GF-D8 (cell line): ENCODE data around the gene TXNDC17.
"Not testable (repeated sequence)": the region's sequence is repeated elsewhere in the genome, so short reads cannot be mapped to it uniquely, and the experiment has no call there.

Experiments
- DNase-seq: peaks from one replicate; lab custom pipeline; 2025; lab: John Stamatoyannopoulos, UW

Gene TXNDC17

DNA sequence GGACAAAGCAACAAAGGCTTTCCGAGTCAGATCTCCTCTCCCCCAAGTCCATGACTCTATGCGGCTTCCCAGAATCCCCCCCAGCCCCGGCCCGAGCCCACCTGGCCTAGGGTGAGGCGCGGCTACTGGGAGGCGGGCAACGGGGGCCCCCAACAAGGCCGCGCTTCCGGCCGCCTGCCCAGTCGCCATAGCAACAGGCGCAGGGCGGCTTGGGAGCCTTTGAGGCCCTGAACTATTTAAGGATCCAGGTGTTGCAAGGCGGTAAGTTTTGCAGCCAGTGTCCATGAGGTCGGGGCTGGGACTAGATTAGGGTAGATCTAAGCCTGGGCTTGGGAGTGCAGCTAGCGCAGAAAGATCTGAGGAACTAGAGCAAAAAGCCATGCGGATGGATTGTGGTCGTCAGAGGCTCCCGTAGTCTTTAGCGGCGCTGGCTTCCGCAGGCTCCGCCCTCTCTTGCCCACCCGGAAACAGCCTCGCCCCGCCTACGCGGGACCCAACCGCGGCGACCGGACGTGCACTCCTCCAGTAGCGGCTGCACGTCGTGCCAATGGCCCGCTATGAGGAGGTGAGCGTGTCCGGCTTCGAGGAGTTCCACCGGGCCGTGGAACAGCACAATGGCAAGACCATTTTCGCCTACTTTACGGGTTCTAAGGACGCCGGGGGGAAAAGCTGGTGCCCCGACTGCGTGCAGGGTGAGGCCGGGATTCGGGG lies at the start of gene TXNDC17, which contains the start of gene KIAA0753:
TSS of gene TXNDC17 (plus strand) at position 525 of the 711 bp plus-strand sequence. CDS start at position 548, 23 bp downstream.
TSS of gene KIAA0753 (minus strand) at position 176 of the 711 bp plus-strand sequence. CDS start 5,608 bp downstream, outside the sequence.
- peak; percentile 62 for DNase-seq

DNA sequence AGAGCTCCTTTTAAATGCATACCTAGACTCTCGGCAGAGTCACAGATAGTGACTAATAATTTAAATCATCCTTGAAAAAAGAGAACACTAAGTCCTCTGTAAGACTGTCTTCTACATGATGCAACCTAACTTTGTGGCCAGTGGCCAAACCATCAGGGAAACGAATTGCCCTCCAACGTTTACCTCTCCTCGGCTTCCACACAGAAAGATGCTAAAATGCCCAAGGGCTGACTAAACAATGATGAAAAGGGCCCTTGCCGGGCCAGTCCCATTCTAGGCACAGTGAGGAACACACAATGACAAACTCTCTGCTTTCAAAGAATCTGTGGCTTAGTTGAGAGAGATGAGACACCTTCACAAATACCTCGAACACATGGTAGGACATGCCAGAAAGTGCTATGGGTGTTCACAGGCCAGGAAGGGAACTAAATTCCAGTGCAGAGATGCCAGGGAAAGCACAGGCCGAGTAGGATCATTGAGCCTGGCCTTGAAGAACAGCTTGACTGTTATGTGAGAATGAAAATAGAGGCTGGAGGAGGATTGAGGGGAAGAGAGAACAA lies 49.2 kb upstream of the TXNDC17 start:
- no peak for DNase-seq

GRCh38 chr17:6592173-6592572 lies 48.7 kb upstream of the TXNDC17 start:
- no peak for DNase-seq

- not testable (repeated sequence) for DNase-seq
Observed at GRCh38 chr17:6593371-6593770, 47.5 kb upstream of the TXNDC17 start.

GRCh38 chr17:6596081-6596480 lies 44.8 kb upstream of the TXNDC17 start:
- DNase-seq = no peak

GRCh38 chr17:6596511-6596910 lies 44.3 kb upstream of the TXNDC17 start:
- no peak for DNase-seq

DNA sequence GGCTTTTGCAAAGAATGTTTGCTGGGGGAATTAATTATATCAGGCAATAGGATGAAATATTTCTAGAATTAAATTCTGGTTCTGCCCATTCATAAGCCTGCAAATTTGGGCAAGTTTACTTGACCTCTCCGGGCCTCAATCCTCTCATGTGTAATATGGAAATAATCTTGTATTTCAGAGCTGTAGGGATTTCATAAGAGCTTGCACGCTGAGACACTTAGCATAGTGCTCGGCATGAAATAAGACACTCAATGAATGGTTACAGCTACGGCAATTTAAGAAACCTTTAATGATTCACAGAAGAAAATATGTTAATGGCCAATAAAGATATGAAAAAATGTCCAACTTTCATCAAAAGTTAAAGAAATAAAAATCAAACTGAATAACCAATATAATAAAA lies 43.9 kb upstream of the TXNDC17 start:
- DNase-seq = no peak

GRCh38 chr17:6597727-6598126 lies 43.1 kb upstream of the TXNDC17 start:
- DNase-seq = no peak

DNA sequence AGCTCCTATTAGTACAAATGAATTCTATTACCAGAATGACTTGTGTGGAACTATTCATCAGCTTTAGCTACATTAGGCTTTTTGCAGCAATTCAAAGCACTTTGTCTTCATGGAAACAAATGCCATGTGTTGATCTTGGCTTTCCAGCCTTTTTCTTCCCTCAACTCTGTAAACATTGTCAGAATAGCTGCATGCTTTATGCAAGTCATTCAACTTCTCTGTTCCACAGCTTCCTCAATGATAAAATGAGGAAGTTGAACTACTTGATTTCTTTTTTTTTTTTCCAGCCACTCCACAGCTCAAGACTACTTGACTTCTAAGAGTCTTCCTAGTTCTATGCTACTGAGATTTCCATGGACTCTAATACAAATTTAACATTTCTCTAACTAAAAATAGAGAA lies 41.5 kb upstream of the TXNDC17 start:
- DNase-seq = peak; percentile 65

DNA sequence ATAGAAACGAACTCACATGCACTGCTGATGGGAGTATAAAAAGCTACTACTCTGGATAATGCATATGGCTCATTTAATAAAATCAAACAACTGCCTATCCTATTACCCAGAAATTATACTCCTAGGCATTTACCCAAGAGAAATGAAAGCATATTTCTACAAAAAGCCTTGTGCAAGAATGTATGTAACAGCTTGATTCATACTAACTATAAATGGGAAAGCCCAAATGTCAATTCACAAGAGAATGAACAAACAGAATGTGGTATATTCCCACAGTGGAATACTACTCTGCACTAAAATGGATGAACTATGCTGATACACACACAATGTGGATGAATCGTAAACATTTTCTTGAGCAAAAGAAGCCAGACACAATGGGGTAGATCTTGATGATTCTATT lies 38.7 kb upstream of the TXNDC17 start:
- no peak for DNase-seq

DNA sequence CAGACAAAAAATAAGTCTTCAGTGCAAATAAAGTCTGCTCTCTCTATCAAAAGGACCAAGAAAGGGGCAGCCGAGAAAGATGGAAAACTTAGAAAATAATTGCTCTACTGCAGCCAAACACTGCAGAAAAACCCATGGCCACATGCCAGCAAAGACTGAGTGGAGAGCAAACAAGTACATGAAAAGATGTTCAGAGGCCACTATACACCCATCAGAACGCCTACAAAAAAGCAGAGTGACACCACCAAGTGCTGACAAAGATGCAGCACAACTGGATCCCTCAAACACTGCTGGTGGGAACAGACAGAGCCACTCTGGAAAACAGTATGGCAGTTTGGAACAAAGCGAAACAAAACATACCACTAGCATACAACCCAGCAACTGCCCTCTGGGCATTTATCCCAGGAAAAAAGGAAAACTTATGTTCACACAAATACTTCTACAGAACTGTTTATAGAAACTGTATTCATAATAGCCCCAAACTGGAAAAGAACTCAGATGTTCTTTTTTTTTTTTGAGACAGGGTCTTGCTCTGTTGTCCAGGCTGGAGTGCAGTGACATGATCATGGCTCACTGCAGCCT lies 37.0 kb upstream of the TXNDC17 start:
- DNase-seq = no peak

DNA sequence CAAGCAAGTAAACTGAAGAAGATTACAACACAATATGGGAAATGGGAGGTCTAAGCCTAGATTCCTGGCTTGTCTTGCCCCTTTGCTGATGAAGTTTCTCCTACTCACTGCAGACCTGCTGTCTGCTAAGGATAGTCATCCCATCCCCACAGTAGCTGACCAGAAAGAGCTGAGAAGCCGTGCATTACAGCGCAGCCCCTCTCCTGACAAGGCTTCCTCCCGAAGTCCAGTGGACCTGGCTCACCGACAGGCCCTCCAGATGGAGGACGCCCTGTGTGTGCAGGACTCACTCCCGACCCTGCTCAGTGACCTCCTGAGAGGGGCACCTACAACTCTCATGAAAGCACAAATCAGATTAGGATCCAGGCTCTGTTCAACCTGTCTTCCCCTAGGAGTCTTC lies 35.7 kb upstream of the TXNDC17 start:
- no peak for DNase-seq

DNA sequence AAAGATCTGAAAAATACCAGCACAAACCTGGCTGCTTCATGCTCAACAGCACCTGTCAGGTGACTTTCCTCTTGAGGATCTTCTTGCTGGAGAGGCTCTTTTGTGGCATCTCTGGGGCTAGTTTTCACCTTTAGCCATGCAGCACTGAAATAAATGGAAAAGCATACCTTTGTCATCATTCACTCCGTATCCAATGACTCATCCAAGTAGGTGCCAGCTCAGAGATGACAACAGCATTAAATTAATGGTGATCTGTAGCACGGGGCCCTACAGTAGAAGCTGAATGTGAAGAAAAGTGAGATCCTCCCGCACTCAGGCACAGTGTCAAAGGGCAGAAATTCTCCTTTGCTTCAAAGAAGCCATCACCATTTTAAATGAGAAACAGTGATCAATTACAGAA lies 32.5 kb upstream of the TXNDC17 start:
- DNase-seq = no peak

- DNase-seq = no peak
Observed at GRCh38 chr17:6610011-6610410, 30.8 kb upstream of the TXNDC17 start.

DNA sequence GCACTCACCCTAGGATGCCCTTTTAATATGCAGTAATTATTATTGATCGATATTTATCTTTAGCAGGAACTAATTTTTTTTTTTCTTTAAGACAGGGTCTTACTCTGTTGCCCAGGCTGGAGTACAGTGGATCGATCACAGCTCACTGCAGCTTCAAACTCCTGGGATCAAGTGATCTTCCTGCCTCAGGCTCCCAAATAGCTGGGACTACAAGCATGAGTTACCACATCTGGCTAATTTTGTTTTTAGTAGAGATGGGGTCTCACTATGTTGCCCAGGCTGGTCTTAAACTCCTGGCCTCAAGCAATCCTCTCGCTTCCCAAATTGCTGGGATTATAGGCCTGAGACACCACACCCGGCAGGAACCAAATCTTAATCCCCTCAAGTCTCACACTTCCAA lies 29.6 kb upstream of the TXNDC17 start:
- DNase-seq = no peak

DNA sequence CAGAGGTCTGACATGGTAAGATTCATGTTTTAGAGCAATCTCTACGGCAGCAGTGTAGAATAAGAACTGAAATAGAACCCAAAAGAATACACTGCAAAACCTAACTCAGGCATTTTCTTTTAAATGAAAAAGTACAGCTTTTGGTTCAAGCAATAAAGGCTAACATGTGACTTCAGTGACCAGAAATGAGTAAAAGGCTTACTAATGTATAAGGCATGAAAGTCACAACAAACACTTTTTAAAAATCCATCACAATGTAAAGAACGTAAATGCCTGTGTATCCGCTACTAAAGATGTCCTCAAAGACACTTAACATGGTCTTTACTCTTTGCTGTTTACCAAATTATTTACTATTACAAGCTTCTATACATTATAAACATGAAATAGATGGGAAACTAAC lies 16.9 kb upstream of the TXNDC17 start:
- DNase-seq = no peak

DNA sequence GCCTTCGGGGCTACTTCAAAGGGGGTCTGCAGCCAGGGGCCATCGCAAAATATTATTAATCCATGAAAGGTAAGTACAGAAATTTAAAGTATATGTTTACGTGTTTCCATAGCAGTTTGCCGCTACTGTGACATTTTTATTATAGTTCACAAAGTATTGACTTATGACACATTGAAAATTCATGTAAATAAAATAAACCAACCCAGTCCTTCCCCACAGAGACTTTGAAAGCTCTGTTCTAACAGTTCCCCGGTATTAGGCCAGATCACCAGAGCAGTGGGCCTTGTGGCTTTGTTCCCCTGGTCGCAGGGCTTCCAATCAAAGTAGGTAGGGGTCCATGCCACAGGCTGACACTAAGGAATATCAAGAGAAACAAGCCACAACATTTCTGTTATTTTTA lies 14.2 kb upstream of the TXNDC17 start:
- no peak for DNase-seq

DNA sequence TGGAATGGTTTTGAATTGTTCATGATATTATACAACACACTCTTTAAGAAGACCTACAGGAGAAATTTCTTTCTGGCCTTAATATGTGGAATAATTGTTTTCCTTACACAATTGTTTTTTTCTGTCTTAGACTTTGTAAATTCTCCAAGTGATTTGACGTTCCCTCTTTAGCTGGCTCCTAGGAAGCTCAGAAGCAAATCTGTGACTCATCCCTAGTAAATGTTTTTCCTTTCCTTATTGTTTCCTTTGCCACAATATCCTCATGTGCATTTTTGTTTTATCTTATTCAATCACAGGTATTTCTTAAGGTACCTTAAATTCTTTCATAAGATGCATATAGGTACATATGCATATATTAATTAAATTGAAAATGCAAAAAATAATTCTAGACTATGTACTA lies 13.8 kb upstream of the TXNDC17 start:
- DNase-seq = no peak

- DNase-seq = no peak
Observed at GRCh38 chr17:6630390-6630789, 10.5 kb upstream of the TXNDC17 start.

GRCh38 chr17:6632530-6632929 lies 8.3 kb upstream of the TXNDC17 start:
- DNase-seq = no peak

DNA sequence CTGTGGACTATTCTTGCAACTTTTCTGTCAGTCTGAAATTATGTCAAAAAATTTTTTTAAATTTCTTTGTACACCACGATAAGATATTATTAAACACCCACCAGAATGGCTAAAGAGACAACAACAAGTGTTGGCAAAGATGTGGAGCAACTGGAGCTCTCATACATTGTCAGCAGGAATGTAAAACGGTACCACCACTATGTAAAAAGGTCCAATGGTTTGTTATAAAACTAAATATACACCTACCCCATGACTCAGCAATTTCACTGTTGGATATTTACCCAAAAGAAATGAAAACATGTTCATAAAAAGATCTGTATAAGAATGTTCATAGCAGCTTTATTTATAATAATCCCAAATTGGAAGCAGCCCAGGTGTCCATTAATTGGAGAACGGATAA lies 7.6 kb upstream of the TXNDC17 start:
- DNase-seq = no peak

DNA sequence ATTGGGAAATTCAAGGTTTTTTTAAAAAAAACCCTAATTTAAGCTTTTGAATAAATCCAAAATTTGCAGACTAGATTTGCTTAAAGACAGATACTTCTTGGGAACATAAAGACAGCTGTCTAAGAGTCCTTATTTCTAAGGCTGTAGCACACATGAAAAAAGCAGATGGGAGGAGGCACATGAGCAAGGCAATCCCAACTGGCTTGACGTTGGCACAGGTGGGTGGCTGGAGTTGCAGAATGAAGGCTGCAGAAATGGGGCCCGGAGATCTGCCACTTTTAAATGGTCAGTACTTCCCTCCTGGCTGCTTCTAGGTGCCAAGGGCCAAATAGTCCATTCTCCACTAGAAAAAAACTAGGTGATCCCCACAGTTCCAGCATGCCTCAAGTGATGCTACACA lies 4.8 kb upstream of the TXNDC17 start:
- no peak for DNase-seq

DNA sequence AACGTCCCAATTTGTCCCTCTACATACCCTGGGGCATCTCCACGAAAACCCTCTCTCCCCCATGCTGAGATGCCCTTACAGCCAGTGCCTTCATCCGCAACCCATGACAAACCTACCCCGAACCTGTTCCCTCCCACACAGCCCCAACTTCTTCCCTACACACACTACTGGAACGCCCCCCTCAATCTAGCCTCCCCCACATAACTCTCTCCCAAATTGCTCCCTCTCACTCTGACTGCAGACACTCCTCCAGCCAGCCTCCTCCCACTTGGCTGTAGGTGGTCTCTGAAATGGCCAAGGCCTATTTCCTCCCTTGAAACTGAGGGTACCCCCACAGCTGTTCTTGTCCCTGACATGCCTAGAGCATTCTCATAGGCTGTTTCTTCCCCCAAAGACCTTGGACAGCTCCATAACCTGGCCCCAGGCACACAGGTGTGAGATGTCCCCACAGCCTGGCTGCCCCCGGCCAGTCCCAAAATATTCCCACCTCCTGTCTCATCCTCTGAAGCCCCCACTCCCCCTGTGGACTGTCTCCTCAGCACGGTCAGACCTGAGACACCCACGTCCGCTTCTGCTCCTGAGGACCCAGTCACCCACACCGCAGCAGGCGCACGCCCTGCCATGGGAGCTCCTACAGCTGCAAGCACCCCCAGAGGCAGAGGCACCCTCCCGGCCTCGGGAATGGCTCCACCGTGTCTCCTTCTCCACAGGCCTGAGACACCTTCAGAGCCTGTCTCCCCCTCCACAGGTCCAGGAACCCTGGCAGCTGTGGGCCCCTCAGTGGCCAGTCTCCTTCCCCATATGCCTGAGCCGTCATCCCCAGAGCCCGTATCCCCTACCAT lies 4.0 kb upstream of the TXNDC17 start:
- no peak for DNase-seq
